Tibial nerve (tissue), 3 donors: ENCODE measurements around the gene NDUFAB1.

Source experiments
- CTCF ChIP-seq, 5 experiments: fragments of 200-600 bp in 3 of 5; fragments of 450-650 bp in 2 of 5; sonication (generic) in 3 of 5; IDR thresholded peaks; one replicate each; pipeline ENCODE4 v1.5.1; 2016 to 2019; ENCODE audit warnings: antibody characterized with exemption in 5 of 5, mild to moderate bottlenecking in 3 of 5, moderate library complexity in 2 of 5
- POLR2A ChIP-seq, 2 donors: fragments of 450-650 bp; IDR thresholded peaks; one replicate each; pipeline ENCODE4 v1.6.1; 2017; ENCODE audit warnings: antibody characterized with exemption in 2 of 2, mild to moderate bottlenecking in 2 of 2, moderate library complexity in 2 of 2

DNA sequence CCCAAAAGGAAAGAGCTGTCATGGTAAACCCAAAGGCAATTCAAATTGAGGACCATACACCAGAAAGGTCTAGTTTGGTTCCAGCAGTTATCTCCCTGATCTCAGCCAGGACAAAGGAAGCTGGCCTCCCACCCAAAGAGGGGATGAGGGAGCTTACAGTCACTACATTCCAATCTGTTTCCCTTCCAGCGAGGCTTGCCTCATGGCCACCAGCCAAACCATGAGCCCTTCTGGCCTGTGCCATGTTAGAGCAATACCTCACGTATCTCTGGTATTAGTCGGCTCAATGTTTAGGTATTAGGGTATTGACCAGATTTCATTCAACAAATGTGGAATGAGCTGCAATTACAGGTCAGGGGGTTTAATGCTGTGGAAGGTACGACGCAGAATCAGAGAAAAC, 8.4 kb downstream of the NDUFAB1 start:
- TF ChIP-seq CTCF (IDR thresholded peaks at IDR 0.05) (no peak), POLR2A (IDR thresholded peaks at IDR 0.05) (no peak)
